Parathyroid adenoma (tissue), 2 donors: ENCODE data around the gene CCL3.

ENCODE experiments used
- H2AFZ ChIP-seq: fragments of 300-600 bp; sonication (generic); one replicate; pipeline ENCODE4 v1.7.0; 2017; ENCODE audit warnings: antibody characterized with exemption, mild to moderate bottlenecking
- H3K27ac ChIP-seq: fragments of 300-600 bp; sonication (generic); one replicate; pipeline ENCODE4 v1.7.0; 2017
- H3K27me3 ChIP-seq: fragments of 300-600 bp; sonication (generic); one replicate; pipeline ENCODE4 v1.7.0; 2017; ENCODE audit warnings: low read length; ENCODE audit not compliant: control insufficient read depth, insufficient read depth
- H3K36me3 ChIP-seq: fragments of 300-600 bp; sonication (generic); one replicate; pipeline ENCODE4 v1.7.0; 2017; ENCODE audit warnings: low read length; ENCODE audit not compliant: control insufficient read depth, insufficient read depth
- H3K4me1 ChIP-seq: fragments of 300-600 bp; sonication (generic); one replicate; pipeline ENCODE4 v1.7.0; 2017; ENCODE audit warnings: control low read depth
- H3K4me2 ChIP-seq: fragments of 300-600 bp; sonication (generic); one replicate; pipeline ENCODE4 v1.7.0; 2017; ENCODE audit warnings: low read length
- H3K4me3 ChIP-seq: fragments of 300-600 bp; sonication (generic); one replicate; pipeline ENCODE4 v1.7.0; 2017; ENCODE audit warnings: low read depth, low read length
- H3K79me2 ChIP-seq: fragments of 300-600 bp; sonication (generic); one replicate; pipeline ENCODE4 v1.7.0; 2017; ENCODE audit warnings: control low read depth
- H3K9ac ChIP-seq: fragments of 300-600 bp; sonication (generic); one replicate; pipeline ENCODE4 v1.7.0; 2017; ENCODE audit warnings: mild to moderate bottlenecking
- H3K9me3 ChIP-seq: fragments of 300-600 bp; sonication (generic); one replicate; pipeline ENCODE4 v1.7.0; 2017; ENCODE audit warnings: low read length; ENCODE audit not compliant: control insufficient read depth
- TF ChIP-seq, protein P1 (sequence below): fragments of 300-600 bp; sonication (generic); IDR thresholded peaks from one replicate; pipeline ENCODE4 v1.7.0; 2017; ENCODE audit warnings: antibody characterized with exemption, mild to moderate bottlenecking
- donor health status: primary hyperparathyroidism.

Gene CCL3

DNA sequence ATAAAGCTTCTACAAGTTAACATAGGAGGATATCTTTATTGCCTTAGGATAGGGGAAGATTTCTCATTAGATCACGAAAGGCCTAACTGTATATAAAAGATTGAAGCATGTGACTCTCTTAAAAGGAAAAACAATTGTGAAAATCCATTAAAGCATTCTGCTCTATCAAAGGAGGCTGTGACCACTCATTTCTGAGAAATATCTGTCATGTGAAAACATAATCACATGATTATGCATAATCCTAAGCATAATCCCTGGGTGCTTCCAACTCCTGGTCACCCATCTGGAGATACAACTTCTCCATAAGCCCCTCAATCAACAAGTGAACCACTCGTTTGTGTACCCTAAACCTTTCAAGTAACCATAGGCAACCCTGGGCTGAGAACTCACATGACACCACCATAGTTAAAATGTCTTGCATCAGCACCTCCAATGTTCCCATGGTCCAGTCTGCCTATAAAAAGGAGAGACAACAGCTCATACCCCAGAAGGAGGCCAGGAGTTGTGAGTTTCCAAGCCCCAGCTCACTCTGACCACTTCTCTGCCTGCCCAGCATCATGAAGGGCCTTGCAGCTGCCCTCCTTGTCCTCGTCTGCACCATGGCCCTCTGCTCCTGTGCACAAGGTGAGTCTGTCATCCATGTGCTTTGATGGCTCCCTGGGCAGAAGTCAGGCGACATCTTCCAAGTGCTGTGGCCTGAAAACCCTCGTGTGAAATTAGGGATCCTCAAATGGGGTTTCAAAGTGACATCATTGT, 26.0 kb downstream of the CCL3 start, which contains the start of gene CCL18:
Gene CCL18, plus strand, starts transcription at position 487 of the 756 bp plus-strand sequence. Its CDS starts 71 bp downstream, at position 558.
- Histone ChIP-seq H3K9me3 (no peaks in the 10 kb centered on the region), H3K27me3 (no peaks in the 10 kb centered on the region), H3K79me2 (no peaks in the 10 kb centered on the region), H3K27ac (no peak within 1 kb of the TSS), H3K4me2 (no peak within 1 kb of the TSS), H2AFZ (no peak within 1 kb of the TSS), H3K4me3 (no peak within 1 kb of the TSS), H3K9ac (no peak within 1 kb of the TSS), H3K4me1 (no peaks in the 10 kb centered on the region), H3K36me3 (no peaks in the 10 kb centered on the region)
- TF ChIP-seq, protein P1, sequence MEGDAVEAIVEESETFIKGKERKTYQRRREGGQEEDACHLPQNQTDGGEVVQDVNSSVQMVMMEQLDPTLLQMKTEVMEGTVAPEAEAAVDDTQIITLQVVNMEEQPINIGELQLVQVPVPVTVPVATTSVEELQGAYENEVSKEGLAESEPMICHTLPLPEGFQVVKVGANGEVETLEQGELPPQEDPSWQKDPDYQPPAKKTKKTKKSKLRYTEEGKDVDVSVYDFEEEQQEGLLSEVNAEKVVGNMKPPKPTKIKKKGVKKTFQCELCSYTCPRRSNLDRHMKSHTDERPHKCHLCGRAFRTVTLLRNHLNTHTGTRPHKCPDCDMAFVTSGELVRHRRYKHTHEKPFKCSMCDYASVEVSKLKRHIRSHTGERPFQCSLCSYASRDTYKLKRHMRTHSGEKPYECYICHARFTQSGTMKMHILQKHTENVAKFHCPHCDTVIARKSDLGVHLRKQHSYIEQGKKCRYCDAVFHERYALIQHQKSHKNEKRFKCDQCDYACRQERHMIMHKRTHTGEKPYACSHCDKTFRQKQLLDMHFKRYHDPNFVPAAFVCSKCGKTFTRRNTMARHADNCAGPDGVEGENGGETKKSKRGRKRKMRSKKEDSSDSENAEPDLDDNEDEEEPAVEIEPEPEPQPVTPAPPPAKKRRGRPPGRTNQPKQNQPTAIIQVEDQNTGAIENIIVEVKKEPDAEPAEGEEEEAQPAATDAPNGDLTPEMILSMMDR: no peak

DNA sequence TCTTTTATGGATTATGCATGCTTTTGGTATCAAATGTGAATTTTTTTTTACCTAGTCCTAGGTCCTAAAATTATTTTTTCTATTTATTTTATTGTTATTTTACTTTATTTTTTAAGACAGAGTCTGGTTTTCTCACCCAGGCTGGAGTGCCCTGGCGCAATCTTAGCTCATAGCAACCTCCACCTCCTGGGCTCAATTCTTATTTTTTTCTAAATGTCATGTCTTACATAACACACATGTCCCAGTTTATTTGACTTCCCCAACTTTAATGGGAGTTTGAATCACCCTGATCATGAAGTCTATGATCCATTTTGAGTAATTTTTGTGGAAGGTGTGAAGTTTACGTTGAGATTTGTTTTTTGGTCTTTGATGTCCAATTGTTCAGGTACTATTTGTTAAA, 29.1 kb downstream of the CCL3 start:
- H3K4me1 ChIP-seq: no peaks in the 10 kb centered on the region
- no peaks in the 10 kb centered on the region for H3K27me3 ChIP-seq
- H3K27ac ChIP-seq: no peak overlapping the region
- H3K79me2 ChIP-seq: no peaks in the 10 kb centered on the region
- H3K9ac ChIP-seq: no peak overlapping the region
- no peaks in the 10 kb centered on the region for H3K9me3 ChIP-seq
- H2AFZ ChIP-seq: no peak overlapping the region
- H3K36me3 ChIP-seq: no peaks in the 10 kb centered on the region
- TF ChIP-seq, protein P1: no peak
- H3K4me3 ChIP-seq: no peak overlapping the region
- H3K4me2 ChIP-seq: no peak overlapping the region

DNA sequence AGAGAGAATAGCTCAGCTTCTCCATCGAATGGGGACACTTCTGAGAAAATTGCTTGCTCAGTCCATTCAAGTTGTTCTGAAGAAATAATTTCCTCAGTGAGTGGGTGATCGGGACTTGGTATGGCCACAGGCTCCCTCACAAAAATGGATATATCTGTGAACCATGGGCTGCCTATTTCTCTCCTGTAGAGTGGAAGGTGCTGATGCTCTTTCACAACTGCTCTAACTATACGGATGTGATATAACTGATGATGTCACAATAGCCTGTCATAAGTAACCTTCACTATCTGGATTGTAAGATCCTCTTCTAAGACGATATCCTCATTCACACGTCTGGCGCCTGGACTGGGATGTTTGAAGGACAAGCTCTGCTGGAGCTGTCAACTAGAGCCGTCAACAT, 30.5 kb downstream of the CCL3 start:
- no peaks in the 10 kb centered on the region for H3K36me3 ChIP-seq
- H3K9ac ChIP-seq: no peak overlapping the region
- H3K27ac ChIP-seq: no peak overlapping the region
- TF ChIP-seq, protein P1: no peak
- H3K79me2 ChIP-seq: no peaks in the 10 kb centered on the region
- no peaks in the 10 kb centered on the region for H3K4me1 ChIP-seq
- H3K4me3 ChIP-seq: no peak overlapping the region
- H3K27me3 ChIP-seq: no peaks in the 10 kb centered on the region
- no peaks in the 10 kb centered on the region for H3K9me3 ChIP-seq
- no peak overlapping the region for H3K4me2 ChIP-seq
- H2AFZ ChIP-seq: no peak overlapping the region

DNA sequence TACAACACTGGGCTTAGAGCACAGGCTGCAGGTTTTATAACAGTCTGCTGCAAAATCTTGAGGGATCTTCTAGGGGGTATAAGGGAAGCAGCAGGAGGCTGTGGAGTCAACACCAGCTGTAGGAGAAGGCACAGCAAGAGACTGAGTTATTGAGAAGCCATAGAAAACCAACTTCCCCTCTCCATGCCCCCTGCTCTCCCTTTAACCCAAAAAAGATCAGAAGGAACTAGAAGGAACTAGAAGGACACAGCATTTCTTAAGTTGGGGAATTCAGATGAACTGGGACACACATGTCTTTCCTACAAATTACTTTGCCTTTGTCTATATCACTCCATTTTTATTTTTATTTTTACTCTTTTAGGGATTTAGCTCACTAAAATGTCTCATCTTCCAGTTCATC, 32.0 kb downstream of the CCL3 start:
- no peaks in the 10 kb centered on the region for H3K36me3 ChIP-seq
- H3K27me3 ChIP-seq: no peaks in the 10 kb centered on the region
- no peak overlapping the region for H3K27ac ChIP-seq
- H3K4me3 ChIP-seq: no peak overlapping the region
- no peaks in the 10 kb centered on the region for H3K9me3 ChIP-seq
- H3K4me1 ChIP-seq: no peaks in the 10 kb centered on the region
- TF ChIP-seq, protein P1: no peak
- no peaks in the 10 kb centered on the region for H3K79me2 ChIP-seq
- H3K9ac ChIP-seq: no peak overlapping the region
- no peak overlapping the region for H2AFZ ChIP-seq
- no peak overlapping the region for H3K4me2 ChIP-seq
